Mesothelial cell of epicardium (in vitro differentiated cells): ENCODE results near the gene OR2F2. TPM values are rescaled to one million over a fixed set of nuclear protein-coding genes. Genes with fewer than 3 reads are reported as not detected.

Source experiments
- DNase-seq, 2 experiments: peaks; one replicate each; pipeline ENCODE4 v3.0.0; 2021; ENCODE audit warnings: low spot score in 2 of 2; ENCODE audit not compliant: unreplicated experiment in 2 of 2
- H3K27ac Mint-ChIP-seq: 2 replicates; pipeline ENCODE4 v1.8.0; 2021; ENCODE audit warnings: mixed read lengths
- H3K27me3 Mint-ChIP-seq: 2 replicates; pipeline ENCODE4 v1.8.0; 2021; ENCODE audit warnings: low read depth, mixed read lengths
- H3K36me3 Mint-ChIP-seq: 2 replicates; pipeline ENCODE4 v1.8.0; 2021; ENCODE audit warnings: mixed read lengths
- H3K4me1 Mint-ChIP-seq: 2 replicates; pipeline ENCODE4 v1.8.0; 2021; ENCODE audit warnings: mixed read lengths
- H3K4me3 Mint-ChIP-seq: 2 replicates; pipeline ENCODE4 v1.8.0; 2021; ENCODE audit warnings: mild to moderate bottlenecking, moderate library complexity, mixed read lengths
- H3K9me3 Mint-ChIP-seq: 2 replicates; pipeline ENCODE4 v1.8.0; 2021; ENCODE audit warnings: mixed read lengths
- CTCF ChIP-seq: fragments of 200-600 bp; sonication (generic); IDR thresholded peaks from one replicate; pipeline ENCODE4 v1.5.0; 2021; ENCODE audit warnings: antibody characterized with exemption; ENCODE audit not compliant: unreplicated experiment
- total RNA-seq: library from RNA; stranded (reverse); gene quantifications from 3 replicates; pipeline ENCODE4 v1.2.1, GENCODE V29; 2021

The OR2F2 gene
- total RNA-seq, 1 donor from 2014 or later: not detected

GRCh38 chr7:143965280-143965679 is 30.2 kb downstream of the OR2F2 start:
- Mint-ChIP-seq H3K27me3 (no peaks in the 10 kb centered on the region), H3K4me1 (no peaks in the 10 kb centered on the region), H3K36me3 (no peaks in the 10 kb centered on the region), H3K9me3 (peaks cover 7% of the 10 kb centered on the region), H3K4me3 (no peak overlapping the region), H3K27ac (no peak overlapping the region)
- no peak for TF ChIP-seq CTCF
- no peak for DNase-seq

GRCh38 chr7:143967398-143967797 is 32.4 kb downstream of the OR2F2 start:
- no peak for DNase-seq
- H3K4me1 Mint-ChIP-seq: no peaks in the 10 kb centered on the region
- H3K27me3 Mint-ChIP-seq: no peaks in the 10 kb centered on the region
- H3K4me3 Mint-ChIP-seq: no peak overlapping the region
- H3K9me3 Mint-ChIP-seq: peaks cover 7% of the 10 kb centered on the region
- no peak overlapping the region for H3K27ac Mint-ChIP-seq
- H3K36me3 Mint-ChIP-seq: no peaks in the 10 kb centered on the region
- TF ChIP-seq CTCF: no peak

GRCh38 chr7:143973870-143974416 is 38.9 kb downstream of the OR2F2 start:
- Mint-ChIP-seq H3K9me3 (peaks cover 4% of the 10 kb centered on the region), H3K36me3 (no peaks in the 10 kb centered on the region), H3K4me3 (no peak overlapping the region), H3K27me3 (no peaks in the 10 kb centered on the region), H3K4me1 (no peaks in the 10 kb centered on the region), H3K27ac (no peak overlapping the region)
- DNase-seq: no peak
- no peak for TF ChIP-seq CTCF

- DNase-seq: no peak
Measured at GRCh38 chr7:143974459-143974858, 39.4 kb downstream of the OR2F2 start.

GRCh38 chr7:143975617-143976016 is 40.6 kb downstream of the OR2F2 start:
- no peaks in the 10 kb centered on the region for H3K9me3 Mint-ChIP-seq
- H3K27ac Mint-ChIP-seq: no peak overlapping the region
- H3K4me3 Mint-ChIP-seq: no peak overlapping the region
- no peak for TF ChIP-seq CTCF
- no peaks in the 10 kb centered on the region for H3K4me1 Mint-ChIP-seq
- no peaks in the 10 kb centered on the region for H3K27me3 Mint-ChIP-seq
- no peak for DNase-seq
- no peaks in the 10 kb centered on the region for H3K36me3 Mint-ChIP-seq

More at GRCh38 chr7:143974459-143974858, 39.4 kb downstream of the OR2F2 start:
- TF ChIP-seq CTCF: no peak
- Mint-ChIP-seq H3K9me3 (peaks cover 4% of the 10 kb centered on the region), H3K4me1 (no peaks in the 10 kb centered on the region), H3K27ac (no peak overlapping the region), H3K27me3 (no peaks in the 10 kb centered on the region), H3K36me3 (no peaks in the 10 kb centered on the region), H3K4me3 (no peak overlapping the region)

GRCh38 chr7:143978585-143978984 is 43.6 kb downstream of the OR2F2 start:
- DNase-seq: no peak
- Mint-ChIP-seq H3K4me1 (no peaks in the 10 kb centered on the region), H3K27me3 (no peaks in the 10 kb centered on the region), H3K27ac (no peak overlapping the region), H3K36me3 (no peaks in the 10 kb centered on the region), H3K4me3 (no peak overlapping the region), H3K9me3 (no peaks in the 10 kb centered on the region)
- no peak for TF ChIP-seq CTCF
